ENCODE data around the gene LOC128125822.

Gene LOC128125822

GRCh38 chr6:63537959-63538300, 34.4 kb upstream of the LOC128125822 start:
- DNase-seq (ENCODE audit: extremely low spot score) = no peak
- CTCF ChIA-PET = no interaction called here
- POLR2A ChIA-PET = no interaction called here
- TF ChIP-seq, protein P1, sequence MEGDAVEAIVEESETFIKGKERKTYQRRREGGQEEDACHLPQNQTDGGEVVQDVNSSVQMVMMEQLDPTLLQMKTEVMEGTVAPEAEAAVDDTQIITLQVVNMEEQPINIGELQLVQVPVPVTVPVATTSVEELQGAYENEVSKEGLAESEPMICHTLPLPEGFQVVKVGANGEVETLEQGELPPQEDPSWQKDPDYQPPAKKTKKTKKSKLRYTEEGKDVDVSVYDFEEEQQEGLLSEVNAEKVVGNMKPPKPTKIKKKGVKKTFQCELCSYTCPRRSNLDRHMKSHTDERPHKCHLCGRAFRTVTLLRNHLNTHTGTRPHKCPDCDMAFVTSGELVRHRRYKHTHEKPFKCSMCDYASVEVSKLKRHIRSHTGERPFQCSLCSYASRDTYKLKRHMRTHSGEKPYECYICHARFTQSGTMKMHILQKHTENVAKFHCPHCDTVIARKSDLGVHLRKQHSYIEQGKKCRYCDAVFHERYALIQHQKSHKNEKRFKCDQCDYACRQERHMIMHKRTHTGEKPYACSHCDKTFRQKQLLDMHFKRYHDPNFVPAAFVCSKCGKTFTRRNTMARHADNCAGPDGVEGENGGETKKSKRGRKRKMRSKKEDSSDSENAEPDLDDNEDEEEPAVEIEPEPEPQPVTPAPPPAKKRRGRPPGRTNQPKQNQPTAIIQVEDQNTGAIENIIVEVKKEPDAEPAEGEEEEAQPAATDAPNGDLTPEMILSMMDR (IDR thresholded peaks at IDR 0.05; ENCODE audit: control extremely low read depth, extremely low read depth, low read depth, missing control alignments) = no peak

DNA sequence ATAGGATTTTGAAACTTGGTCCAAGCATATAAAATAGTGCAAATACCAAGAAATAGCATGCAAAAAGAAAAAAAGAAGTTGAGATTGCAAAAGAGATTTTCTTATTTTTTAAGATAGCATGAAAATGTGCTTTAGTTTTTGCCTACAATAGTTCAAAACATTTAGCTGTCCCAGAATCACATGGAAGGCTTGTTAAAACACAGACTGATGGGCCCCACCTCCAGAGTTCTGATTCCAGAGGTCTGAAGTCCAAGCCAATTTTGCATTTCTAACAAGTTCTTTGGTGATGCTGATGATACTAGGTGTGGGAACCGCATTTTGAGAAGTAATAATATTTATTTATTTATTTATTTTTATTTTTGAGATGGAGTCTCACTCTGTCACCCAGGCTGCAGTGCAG, 33.7 kb upstream of the LOC128125822 start:
- ChIA-PET CTCF (no interaction called here), POLR2A (no interaction called here)
- TF ChIP-seq, protein P1 (IDR thresholded peaks at IDR 0.05; ENCODE audit: control extremely low read depth, extremely low read depth, low read depth, missing control alignments) = no peak
- DNase-seq (ENCODE audit: extremely low spot score) = no peak

DNA sequence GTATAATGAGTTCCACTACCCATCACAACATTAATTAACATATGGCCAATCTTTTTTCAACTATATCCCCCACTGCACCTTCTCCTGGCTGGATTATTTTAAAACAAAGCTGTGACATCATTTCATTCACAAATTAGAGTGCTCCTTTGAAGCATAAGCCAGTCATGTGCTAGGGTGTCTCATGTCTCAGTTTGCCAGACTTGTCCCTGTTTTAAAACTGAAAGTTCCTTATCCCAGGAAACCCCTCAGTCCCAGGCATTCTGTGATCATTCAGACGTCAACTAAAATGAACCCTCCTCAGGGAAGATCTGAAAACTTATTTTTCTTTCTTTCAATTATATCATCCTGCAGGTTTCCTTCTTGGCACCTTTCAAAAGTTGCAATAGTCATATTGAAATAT, 29.3 kb upstream of the LOC128125822 start:
- DNase-seq (ENCODE audit: extremely low spot score) = no peak
- ChIA-PET CTCF (interaction anchor here (0.9 kb wide), 1 partner anchor 32 kb away, joined by 3 read pairs; no protein-coding TSS in a partner anchor), POLR2A (no interaction called here)
- TF ChIP-seq, protein P1 (IDR thresholded peaks at IDR 0.05; ENCODE audit: control extremely low read depth, extremely low read depth, low read depth, missing control alignments) = no peak

DNA sequence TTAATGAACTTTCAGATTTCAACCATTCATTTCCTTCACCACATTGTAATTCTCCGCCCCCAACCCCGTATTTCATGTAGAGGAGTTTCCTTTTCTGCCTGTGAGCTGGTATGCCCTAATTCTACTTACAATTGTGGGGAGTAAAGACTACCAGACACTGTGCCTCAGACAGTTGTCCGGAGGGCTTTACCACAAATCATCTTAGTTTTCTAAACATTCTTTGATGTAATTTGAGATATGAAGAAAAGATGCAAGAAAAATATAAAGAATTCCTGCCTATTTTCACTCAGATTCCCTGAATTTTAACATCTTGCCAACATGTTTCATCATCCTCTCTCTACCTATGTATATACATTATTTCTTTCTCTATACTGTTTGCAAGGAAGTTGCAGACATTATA, 28.3 kb upstream of the LOC128125822 start:
- TF ChIP-seq, protein P1 (IDR thresholded peaks at IDR 0.05; ENCODE audit: control extremely low read depth, extremely low read depth, low read depth, missing control alignments) = no peak
- ChIA-PET POLR2A (no interaction called here), CTCF (interaction anchor here (1.0 kb wide), 1 partner anchor 63 kb away, joined by 3 read pairs; no protein-coding TSS in a partner anchor)
- no peak for DNase-seq (ENCODE audit: extremely low spot score)

GRCh38 chr6:63546236-63546635, 26.0 kb upstream of the LOC128125822 start:
- no peak for DNase-seq (ENCODE audit: extremely low spot score)
- CTCF ChIA-PET = interaction anchor here (1.5 kb wide), 1 partner anchor 11 kb away, joined by 4 read pairs; no protein-coding TSS in a partner anchor
- POLR2A ChIA-PET = no interaction called here
- TF ChIP-seq, protein P1 (IDR thresholded peaks at IDR 0.05; ENCODE audit: control extremely low read depth, extremely low read depth, low read depth, missing control alignments) = no peak

DNA sequence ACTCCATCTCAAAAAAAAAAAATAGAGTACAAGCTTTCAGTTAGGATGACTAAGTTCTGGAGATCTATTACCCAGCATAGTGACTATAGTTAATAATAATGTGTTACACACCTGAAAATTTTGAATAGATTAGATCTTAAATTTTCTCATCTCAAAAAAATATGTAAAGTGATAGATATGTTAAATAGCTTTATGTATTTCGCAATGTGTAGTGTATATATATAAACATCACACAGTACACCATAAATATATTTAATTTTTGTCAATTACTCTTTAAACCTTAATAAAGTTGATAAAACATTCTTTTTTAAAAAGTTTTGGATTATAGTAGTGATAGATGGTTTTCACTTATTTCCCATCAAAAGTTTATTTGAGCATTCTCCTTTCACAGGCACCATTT, 25.6 kb upstream of the LOC128125822 start:
- ChIA-PET CTCF (interaction anchor here (1.5 kb wide), 1 partner anchor 12 kb away, joined by 4 read pairs; no protein-coding TSS in a partner anchor), POLR2A (no interaction called here)
- TF ChIP-seq, protein P1 (IDR thresholded peaks at IDR 0.05; ENCODE audit: control extremely low read depth, extremely low read depth, low read depth, missing control alignments) = no peak
- no peak for DNase-seq (ENCODE audit: extremely low spot score)

DNA sequence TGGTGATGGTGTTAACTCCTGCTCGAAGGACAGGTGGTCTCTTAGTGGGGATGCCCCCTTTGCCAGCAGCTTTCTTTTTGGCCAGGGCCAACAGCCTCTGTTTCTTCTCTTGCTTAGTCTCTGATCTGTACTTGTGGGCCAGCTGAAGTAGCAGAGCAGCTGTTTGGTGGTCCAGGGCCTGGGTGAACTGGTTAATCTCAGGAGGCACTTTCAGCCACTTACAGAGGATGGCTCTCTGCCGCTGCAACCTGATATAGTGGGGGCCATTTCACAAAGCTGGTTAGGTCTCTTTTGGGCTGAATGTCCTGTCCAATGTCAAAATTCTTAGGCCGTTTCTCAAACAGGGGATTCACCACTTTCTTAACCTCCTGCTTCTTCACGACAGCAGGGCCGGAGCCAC, 23.2 kb upstream of the LOC128125822 start:
- TF ChIP-seq, protein P1 (IDR thresholded peaks at IDR 0.05; ENCODE audit: control extremely low read depth, extremely low read depth, low read depth, missing control alignments) = no peak
- ChIA-PET POLR2A (no interaction called here), CTCF (interaction anchor here (1.0 to 1.4 kb wide), 3 partner anchors 10 to 196 kb away, joined by 3 to 4 read pairs (median 3); no protein-coding TSS in a partner anchor)
- DNase-seq (ENCODE audit: extremely low spot score) = no peak

Data from GM10248 (cell line).